ENCODE data around the gene CFAP46.

The CFAP46 gene

DNA sequence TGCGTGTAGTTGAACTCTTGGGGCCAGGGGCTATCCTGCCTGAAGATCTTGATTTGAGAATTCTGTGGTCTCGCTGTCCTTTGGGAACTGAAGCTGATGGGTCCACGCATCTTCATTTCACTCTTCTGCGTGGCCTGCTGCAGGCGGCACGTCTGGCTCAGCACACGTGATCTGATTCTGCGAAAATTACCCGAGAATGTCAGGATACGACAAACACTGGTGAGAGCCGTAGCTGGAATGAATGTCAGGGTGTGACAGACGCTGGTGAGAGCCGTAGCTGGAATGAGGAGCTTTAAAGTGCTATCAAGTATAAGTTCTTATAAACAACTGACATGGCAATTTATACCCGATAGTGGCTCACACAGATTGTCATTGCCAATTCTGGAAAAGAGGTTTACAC is 44.6 kb upstream of the CFAP46 start:
- TF ChIP-seq, protein P1, sequence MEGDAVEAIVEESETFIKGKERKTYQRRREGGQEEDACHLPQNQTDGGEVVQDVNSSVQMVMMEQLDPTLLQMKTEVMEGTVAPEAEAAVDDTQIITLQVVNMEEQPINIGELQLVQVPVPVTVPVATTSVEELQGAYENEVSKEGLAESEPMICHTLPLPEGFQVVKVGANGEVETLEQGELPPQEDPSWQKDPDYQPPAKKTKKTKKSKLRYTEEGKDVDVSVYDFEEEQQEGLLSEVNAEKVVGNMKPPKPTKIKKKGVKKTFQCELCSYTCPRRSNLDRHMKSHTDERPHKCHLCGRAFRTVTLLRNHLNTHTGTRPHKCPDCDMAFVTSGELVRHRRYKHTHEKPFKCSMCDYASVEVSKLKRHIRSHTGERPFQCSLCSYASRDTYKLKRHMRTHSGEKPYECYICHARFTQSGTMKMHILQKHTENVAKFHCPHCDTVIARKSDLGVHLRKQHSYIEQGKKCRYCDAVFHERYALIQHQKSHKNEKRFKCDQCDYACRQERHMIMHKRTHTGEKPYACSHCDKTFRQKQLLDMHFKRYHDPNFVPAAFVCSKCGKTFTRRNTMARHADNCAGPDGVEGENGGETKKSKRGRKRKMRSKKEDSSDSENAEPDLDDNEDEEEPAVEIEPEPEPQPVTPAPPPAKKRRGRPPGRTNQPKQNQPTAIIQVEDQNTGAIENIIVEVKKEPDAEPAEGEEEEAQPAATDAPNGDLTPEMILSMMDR (conservative IDR thresholded peaks at IDR 0.05) = no peak
- H3K27ac ChIP-seq = no peak overlapping the region

DNA sequence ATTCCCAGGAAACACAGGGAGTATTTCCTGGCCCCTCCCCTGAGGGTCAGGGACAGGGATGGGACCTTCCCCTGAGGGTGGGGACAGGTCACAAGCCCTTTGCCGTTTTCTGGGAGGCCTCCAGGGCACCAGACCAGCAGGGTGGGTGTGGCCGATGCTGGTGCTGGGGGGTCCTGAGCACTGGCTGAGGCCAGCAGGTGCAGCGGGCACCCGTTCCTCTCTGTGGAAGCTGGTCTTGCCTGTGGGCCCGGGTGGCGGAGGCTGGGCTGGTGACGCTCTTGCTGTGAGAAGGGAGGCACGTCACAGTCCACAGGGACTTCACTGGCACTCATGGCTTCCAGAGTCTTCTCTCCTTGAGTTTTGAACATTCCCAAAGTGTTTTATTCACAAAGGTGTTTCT is 44.2 kb upstream of the CFAP46 start:
- H3K27ac ChIP-seq = no peak overlapping the region
- TF ChIP-seq, protein P1 (conservative IDR thresholded peaks at IDR 0.05) = no peak

DNA sequence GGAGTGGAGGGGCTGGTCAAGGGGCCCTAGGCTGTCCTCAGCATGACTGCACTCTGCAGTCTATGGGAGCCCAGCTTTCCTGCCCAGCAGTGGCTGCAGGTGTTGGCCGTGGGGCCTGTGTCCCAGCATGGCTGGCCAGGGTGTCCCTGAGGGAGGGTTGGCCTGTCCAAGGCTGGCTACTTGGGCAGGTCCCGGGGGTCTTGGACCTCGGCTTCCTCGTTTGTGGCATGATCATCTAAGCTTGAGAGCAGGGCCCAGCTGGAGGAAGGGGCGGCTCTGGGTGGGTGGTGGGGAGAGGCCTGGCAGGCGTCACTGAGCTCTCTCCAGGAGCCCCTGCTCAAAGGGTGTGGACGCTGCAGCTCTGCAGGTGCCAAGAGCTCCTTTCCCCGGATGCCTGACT is 43.7 kb upstream of the CFAP46 start:
- H3K27ac ChIP-seq = no peak overlapping the region
- TF ChIP-seq, protein P1 (conservative IDR thresholded peaks at IDR 0.05) = no peak

DNA sequence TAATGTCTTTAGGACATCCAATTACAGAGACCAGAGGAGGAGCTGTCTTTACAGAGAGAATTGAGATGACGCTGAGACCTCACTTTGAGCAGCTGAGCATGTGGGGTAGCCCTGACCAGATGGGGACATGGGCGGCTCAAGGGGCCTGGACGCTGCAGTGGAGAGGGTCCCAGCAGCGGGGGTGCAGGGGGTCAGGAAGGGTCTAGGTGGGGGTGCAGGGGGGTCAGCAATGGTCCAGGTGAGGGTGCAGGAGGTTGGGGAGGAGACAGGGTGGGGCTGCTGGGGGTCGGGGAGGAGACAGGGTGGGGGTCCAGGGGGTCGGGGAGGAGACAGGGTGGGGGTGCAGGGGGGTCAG is 43.2 kb upstream of the CFAP46 start:
- no peak overlapping the region for H3K27ac ChIP-seq
- TF ChIP-seq, protein P1 (conservative IDR thresholded peaks at IDR 0.05) = no peak

DNA sequence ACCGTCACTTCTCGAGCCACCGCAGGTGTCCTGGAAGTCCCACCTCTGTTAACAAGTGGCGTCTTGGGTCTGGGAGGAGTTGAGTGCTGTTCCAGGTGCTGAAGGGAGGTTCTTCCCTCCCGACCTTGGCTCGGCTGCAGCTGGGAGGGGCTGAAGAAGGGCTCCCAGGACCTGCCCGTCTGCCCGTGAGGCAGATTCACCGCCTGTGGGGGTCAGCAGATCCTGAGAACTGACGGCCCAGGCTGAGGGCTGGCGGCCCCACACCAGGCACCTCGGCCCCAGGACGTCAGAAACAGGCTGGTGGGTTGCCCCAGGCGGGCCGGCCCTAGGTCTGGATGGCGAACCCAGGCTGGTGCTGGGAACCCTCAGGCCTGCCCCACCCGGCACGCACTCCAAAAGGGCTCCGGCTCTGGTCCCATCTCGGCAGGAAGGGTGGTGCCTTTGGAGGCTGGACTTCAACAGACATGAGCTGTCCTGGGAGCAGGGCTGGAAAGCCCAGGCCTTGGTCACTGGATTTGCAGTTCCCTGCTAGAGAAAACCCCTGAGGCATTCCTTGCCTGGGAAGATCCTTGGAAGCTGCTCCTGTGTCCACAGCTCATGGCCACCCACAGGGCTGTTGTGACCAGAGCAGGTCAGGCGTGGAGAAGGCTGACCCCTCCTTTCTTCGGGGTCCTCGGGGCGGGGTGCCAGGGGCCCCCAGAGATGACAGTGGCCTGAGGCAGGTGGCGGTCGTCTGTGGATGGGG is 42.6 kb upstream of the CFAP46 start:
- H3K27ac ChIP-seq = no peak overlapping the region
- TF ChIP-seq, protein P1 (conservative IDR thresholded peaks at IDR 0.05) = no peak

DNA sequence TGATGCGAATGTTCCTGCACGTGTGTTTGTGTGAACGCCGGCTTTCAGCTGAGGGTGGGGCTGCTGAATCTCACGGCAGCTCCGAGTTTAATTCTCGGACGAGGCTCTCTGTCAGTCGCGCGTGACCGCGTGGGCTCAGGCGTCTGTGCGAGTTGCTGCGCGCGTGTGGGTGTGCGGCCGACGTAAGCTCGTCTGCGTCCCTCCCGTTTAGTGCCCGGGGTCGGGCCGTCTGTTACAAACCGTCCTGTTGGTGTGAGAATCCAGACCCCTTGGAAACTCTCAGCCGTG is 41.6 kb upstream of the CFAP46 start:
- no peak overlapping the region for H3K27ac ChIP-seq
- TF ChIP-seq, protein P1 (conservative IDR thresholded peaks at IDR 0.05) = no peak

DNA sequence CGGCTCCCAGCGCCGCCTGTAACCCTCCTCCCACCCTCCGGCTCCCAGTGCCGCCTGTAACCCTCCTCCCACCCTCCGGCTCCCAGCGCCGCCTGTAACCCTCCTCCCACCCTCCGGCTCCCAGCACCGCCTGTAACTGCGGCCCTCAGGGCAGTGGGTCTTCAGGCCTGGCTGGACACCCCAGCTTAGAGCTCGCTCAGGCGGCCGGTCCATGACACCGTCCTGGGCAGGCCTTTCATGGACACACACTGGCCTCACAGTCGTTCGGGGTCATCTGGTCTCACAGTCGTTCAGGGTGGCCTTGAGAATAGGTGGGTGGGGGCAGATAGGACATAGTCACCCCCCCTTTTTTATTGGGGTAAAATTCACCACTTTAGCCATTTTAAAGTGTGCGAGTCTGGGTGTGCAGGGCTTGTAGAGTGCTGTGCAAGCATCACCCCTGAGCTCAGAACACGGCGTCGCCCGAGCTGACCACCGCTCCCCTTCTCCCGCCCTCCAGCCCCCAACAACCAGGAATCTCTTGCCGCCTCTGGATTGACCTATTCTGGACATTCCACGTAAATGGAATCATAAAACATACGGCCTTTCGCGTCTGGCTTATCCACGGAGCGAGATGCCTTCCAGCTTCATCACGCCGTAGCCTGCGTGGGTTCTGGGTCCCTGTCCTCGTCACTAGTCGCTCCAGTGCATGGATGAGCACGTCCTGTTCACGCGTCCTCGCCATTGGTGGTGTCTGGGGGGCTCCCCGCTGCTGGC is 41.1 kb upstream of the CFAP46 start:
- no peak overlapping the region for H3K27ac ChIP-seq
- TF ChIP-seq, protein P1 (conservative IDR thresholded peaks at IDR 0.05) = no peak
